ENCODE measurements around the gene PAX7. TPM values are rescaled to one million over a fixed set of nuclear protein-coding genes. Genes with fewer than 3 reads are reported as not detected.

The PAX7 gene
- total RNA-seq, 4 donors from 2014 or later: not detected

DNA sequence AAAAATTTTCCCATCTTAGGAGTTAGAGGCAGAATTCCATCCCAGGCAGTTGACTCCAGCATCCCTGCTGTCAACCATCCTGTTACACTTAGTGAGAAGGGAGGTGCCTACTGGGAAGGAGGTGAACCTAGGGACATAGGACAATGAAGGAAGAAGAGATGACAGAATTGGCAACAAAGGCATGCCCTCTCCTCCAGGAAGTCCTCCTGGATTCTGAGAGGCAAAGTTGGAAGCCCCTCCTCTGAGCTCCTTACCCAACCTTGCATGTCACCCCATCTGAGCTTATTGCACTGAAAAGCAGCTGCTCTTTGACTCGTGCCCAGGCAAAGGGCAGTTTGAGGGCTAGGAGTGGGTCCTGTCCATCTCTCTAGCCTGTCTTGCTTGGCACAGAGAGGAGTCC lies 66.9 kb downstream of the PAX7 start:
- Histone ChIP-seq H3K4me1 (no peaks in the 10 kb centered on the region), H3K36me3 (no peaks in the 10 kb centered on the region), H3K9me3 (no peaks in the 10 kb centered on the region), H3K4me3 (no peak overlapping the region), H3K27ac (no peak overlapping the region), H3K27me3 (peaks cover 0 to 61% of the 10 kb centered on the region in 2 donors)
- TF ChIP-seq, protein P1, sequence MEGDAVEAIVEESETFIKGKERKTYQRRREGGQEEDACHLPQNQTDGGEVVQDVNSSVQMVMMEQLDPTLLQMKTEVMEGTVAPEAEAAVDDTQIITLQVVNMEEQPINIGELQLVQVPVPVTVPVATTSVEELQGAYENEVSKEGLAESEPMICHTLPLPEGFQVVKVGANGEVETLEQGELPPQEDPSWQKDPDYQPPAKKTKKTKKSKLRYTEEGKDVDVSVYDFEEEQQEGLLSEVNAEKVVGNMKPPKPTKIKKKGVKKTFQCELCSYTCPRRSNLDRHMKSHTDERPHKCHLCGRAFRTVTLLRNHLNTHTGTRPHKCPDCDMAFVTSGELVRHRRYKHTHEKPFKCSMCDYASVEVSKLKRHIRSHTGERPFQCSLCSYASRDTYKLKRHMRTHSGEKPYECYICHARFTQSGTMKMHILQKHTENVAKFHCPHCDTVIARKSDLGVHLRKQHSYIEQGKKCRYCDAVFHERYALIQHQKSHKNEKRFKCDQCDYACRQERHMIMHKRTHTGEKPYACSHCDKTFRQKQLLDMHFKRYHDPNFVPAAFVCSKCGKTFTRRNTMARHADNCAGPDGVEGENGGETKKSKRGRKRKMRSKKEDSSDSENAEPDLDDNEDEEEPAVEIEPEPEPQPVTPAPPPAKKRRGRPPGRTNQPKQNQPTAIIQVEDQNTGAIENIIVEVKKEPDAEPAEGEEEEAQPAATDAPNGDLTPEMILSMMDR (IDR thresholded peaks at IDR 0.05): no peak
- TF ChIP-seq EP300 (IDR thresholded peaks at IDR 0.05) (no peak), POLR2A (IDR thresholded peaks at IDR 0.05) (no peak)
- 45 to 71% methylated on average over 1 of the region's 1 CpG for WGBS, 2 donors
- no peak for DNase-seq (ENCODE audit: low spot score in 2 of 2)

DNA sequence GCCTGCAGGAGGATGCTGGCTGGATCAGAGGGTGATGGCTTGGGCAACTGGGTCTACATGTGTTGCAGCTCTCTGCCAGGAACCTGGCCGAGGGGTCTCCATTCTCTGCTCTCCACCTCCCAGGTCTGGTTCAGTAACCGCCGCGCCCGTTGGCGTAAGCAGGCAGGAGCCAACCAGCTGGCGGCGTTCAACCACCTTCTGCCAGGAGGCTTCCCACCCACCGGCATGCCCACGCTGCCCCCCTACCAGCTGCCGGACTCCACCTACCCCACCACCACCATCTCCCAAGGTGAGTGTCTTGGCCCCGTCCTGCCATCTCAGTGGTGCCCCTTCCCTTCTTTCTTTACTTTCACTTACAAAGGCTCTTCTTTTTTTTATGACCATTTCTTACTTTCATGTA lies 69.9 kb downstream of the PAX7 start:
- no peak overlapping the region for H3K27ac ChIP-seq
- no peak for TF ChIP-seq POLR2A (IDR thresholded peaks at IDR 0.05)
- TF ChIP-seq, protein P1 (IDR thresholded peaks at IDR 0.05): no peak
- TF ChIP-seq EP300 (IDR thresholded peaks at IDR 0.05): no peak
- no peaks in the 10 kb centered on the region for H3K9me3 ChIP-seq
- H3K4me1 ChIP-seq: no peaks in the 10 kb centered on the region
- H3K27me3 ChIP-seq: peaks cover 0 to 61% of the 10 kb centered on the region in 2 donors
- H3K4me3 ChIP-seq: no peak overlapping the region
- DNase-seq (ENCODE audit: low spot score in 2 of 2): no peak
- WGBS, 2 donors: 93 to 94% methylated on average over 12 of the region's 12 CpGs
- H3K36me3 ChIP-seq: no peaks in the 10 kb centered on the region

DNA sequence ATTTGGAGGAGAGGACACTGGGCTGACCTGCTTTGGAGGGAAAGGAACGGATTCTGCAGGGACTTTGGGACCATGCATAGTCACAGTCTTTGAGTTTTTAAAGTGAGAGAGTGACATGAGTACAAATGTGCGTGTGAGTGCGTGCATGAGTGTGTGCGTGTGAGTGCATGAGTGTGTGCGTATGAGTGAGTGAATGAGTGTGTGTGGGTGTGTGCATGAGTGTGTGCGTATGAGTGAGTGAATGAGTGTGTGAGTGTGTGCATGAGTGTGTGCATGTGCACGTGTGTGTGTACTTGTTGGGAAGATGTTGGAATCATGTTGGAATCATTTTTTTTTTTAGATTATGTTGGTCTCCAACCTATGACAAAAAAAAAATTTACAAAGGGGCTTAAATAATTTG lies 70.5 kb downstream of the PAX7 start:
- 78 to 86% methylated on average over 7 of the region's 7 CpGs for WGBS, 2 donors
- H3K36me3 ChIP-seq: no peaks in the 10 kb centered on the region
- no peaks in the 10 kb centered on the region for H3K9me3 ChIP-seq
- no peak overlapping the region for H3K27ac ChIP-seq
- DNase-seq (ENCODE audit: low spot score in 2 of 2): no peak
- peaks cover 0 to 55% of the 10 kb centered on the region in 2 donors for H3K27me3 ChIP-seq
- no peak overlapping the region for H3K4me3 ChIP-seq
- H3K4me1 ChIP-seq: no peaks in the 10 kb centered on the region
- TF ChIP-seq, protein P1 (IDR thresholded peaks at IDR 0.05): no peak
- TF ChIP-seq POLR2A (IDR thresholded peaks at IDR 0.05): no peak
- TF ChIP-seq EP300 (IDR thresholded peaks at IDR 0.05): no peak

DNA sequence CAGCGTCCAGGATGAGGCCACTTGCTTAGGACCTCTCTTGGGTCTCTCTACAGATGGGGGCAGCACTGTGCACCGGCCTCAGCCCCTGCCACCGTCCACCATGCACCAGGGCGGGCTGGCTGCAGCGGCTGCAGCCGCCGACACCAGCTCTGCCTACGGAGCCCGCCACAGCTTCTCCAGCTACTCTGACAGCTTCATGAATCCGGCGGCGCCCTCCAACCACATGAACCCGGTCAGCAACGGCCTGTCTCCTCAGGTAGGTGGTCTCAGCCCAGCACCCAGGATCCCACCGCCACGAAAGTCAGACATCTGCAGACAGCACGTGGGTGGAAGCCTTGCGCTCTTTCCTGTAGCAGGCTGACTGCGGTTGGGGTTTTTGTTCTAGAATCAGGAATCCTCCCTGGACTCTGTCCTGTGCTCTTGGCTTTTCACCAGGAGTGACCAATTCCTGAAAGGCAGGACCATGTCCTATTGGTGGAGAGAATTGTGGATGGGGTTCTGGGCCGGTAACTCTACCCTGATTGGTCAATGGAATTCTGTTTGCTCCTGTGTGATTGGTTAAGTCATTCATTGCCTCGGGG lies 72.5 kb downstream of the PAX7 start:
- Histone ChIP-seq H3K9me3 (no peaks in the 10 kb centered on the region), H3K27me3 (peaks cover 0 to 44% of the 10 kb centered on the region in 2 donors), H3K4me3 (no peak overlapping the region), H3K27ac (no peak overlapping the region), H3K36me3 (no peaks in the 10 kb centered on the region), H3K4me1 (no peaks in the 10 kb centered on the region)
- WGBS, 2 donors: 23 to 66% methylated on average over 8 to 19 of the region's 21 CpGs
- no peak for DNase-seq (ENCODE audit: low spot score in 2 of 2)
- TF ChIP-seq EP300 (IDR thresholded peaks at IDR 0.05): no peak
- no peak for TF ChIP-seq POLR2A (IDR thresholded peaks at IDR 0.05)
- TF ChIP-seq, protein P1 (IDR thresholded peaks at IDR 0.05): no peak

DNA sequence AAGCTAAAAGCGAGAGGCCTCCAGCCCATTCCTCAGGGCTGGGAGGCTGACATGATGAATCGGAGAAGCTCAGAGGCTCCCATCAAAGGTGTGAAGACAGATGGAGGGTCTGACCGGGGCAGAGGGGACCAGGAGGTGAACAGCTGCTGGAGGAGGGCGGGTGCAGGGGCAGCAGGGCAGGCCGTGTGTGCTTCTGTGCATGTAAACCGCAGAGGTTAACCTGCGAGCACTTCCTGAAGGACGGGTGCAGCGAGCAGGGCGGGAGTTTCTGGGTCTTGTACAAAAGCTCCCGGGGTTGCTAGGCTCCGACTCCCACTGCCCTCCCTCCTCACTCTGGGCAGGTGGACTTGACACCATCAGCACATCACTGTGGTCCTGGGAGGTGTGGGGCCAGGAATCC lies 75.2 kb downstream of the PAX7 start:
- no peaks in the 10 kb centered on the region for H3K9me3 ChIP-seq
- peaks cover 0 to 47% of the 10 kb centered on the region in 2 donors for H3K27me3 ChIP-seq
- TF ChIP-seq EP300 (IDR thresholded peaks at IDR 0.05) (no peak), POLR2A (IDR thresholded peaks at IDR 0.05) (no peak)
- TF ChIP-seq, protein P1 (IDR thresholded peaks at IDR 0.05): no peak
- H3K4me1 ChIP-seq: no peaks in the 10 kb centered on the region
- H3K4me3 ChIP-seq: no peak overlapping the region
- no peak for DNase-seq (ENCODE audit: low spot score in 2 of 2)
- 45 to 59% methylated on average over 12 of the region's 12 CpGs for WGBS, 2 donors
- H3K36me3 ChIP-seq: no peaks in the 10 kb centered on the region
- H3K27ac ChIP-seq: no peak overlapping the region
